CD4-positive, alpha-beta T cell treated with Interleukin-15 for 4 hours (primary cell): Measurements from ENCODE around the gene PRRT3.
"Not testable (repeated sequence)": the region's sequence is repeated elsewhere in the genome, so short reads cannot be mapped to it uniquely, and the experiment has no call there.

ENCODE experiments used
- DNase-seq: peaks from one replicate; pipeline ENCODE4 v3.0.0-alpha.2; 2020; ENCODE audit warnings: low spot score

PRRT3 gene

GRCh38 chr3:9897408-9898372 lies 54.5 kb downstream of the PRRT3 start:
- no peak for DNase-seq

- not testable (repeated sequence) for DNase-seq
These were observed 55.3 kb downstream of the PRRT3 start for GRCh38 chr3:9896755-9897407.

GRCh38 chr3:9895715-9896114 lies 56.5 kb downstream of the PRRT3 start:
- DNase-seq, result not testable (repeated sequence)
